Pancreas (tissue), 10 donors: ENCODE measurements around the gene HNRNPDL. TPM values are rescaled to one million over a fixed set of nuclear protein-coding genes. Genes with fewer than 3 reads are reported as not detected.
"Not testable (repeated sequence)": the region's sequence is repeated elsewhere in the genome, so short reads cannot be mapped to it uniquely, and the experiment has no call there.

Experiments used
- ATAC-seq, 4 donors: fragments of 200-7000 bp; cut with Tn5 transposase; one replicate each; pipeline versions ENCODE4 v1.8.0 to v1.9.1; 2020; ENCODE audit warnings: mild to moderate bottlenecking in 4 of 4, moderate library complexity in 4 of 4
- DNase-seq, 6 donors: peaks; one replicate each; pipeline ENCODE4 v3.0.0-alpha.2; 2020
- FAIRE-seq: peaks from 2 replicates; lab custom pipeline; 2012; peaks lifted over from hg19 to GRCh38; lab: Jason Lieb, UNC
- H3K27ac ChIP-seq, 4 donors: fragments of 200-600 bp; sonication (generic); 1 replicate in 3 of 4; 2 replicates in 1 of 4; pipeline versions ENCODE4 v1.5.0 to v1.8.0; 2020
- H3K27me3 ChIP-seq, 4 donors: fragments of 200-600 bp; one replicate each; pipeline ENCODE4 v1.8.0; 2021
- H3K36me3 ChIP-seq, 3 donors: fragments of 200-600 bp; sonication (generic) in 1 of 3; one replicate each; pipeline versions ENCODE4 v1.5.0 to v1.8.0; 2020 to 2021
- H3K4me1 ChIP-seq, 3 donors: fragments of 200-600 bp; one replicate each; pipeline ENCODE4 v1.8.0; 2021
- H3K4me3 ChIP-seq, 4 donors: fragments of 200-600 bp; sonication (generic) in 2 of 4; one replicate each; pipeline versions ENCODE4 v1.5.0 to v1.8.0; 2020 to 2021
- H3K9me3 ChIP-seq, 4 donors: fragments of 200-600 bp; one replicate each; pipeline ENCODE4 v1.8.0; 2021
- CTCF ChIP-seq, 4 donors: fragments of 200-600 bp; sonication (generic) in 3 of 4; IDR thresholded peaks; one replicate each; pipeline versions ENCODE4 v1.5.0 to v1.8.0; 2021; ENCODE audit warnings: antibody characterized with exemption in 4 of 4
- WGBS, 2 donors: extraction: QIAGEN DNeasy Blood & Tissue Kit; methylation state at CpG; one replicate each; pipeline ENCODE4 v1.1.7; 2013; 5-methylcytosine and 5-hydroxymethylcytosine counted together
- intact Hi-C, 3 donors: fragments of 100-400 bp; cut with DNase I; formaldehyde crosslinking; loops; one replicate each; pipeline versions ENCODE4 v1.11.1 to v1.14.2; 2022
- polyA plus RNA-seq, 2 donors: library from polyadenylated mRNA; stranded (reverse); fragments of 200-250 nt; gene quantifications; one replicate each; pipeline ENCODE4 v1.2.3, GENCODE V29; 2013
- total RNA-seq, 6 donors: library from RNA; stranded (reverse); fragmentation: NEBNext Ultra II Directional in 4 of 6; extraction: Animal tissue kit (Norgen Biotek cat#: 25700) in 4 of 6; gene quantifications; one replicate each; pipeline versions ENCODE4 v1.2.1 to v1.2.4, GENCODE V29; 2021 to 2023
- donor health status: healthy with polysubstance abuse.
- donor health status: DM: no; HTN: no; CAD: no; lungs with moderate emphysema.
- donor health status: DM: no; HTN: no; CAD: no.
- donor health status: control.
- donor health status: control.
- donor health status: Bipolar disorder and iron deficiency.
- donor health status: DM: yes; HTN: yes; CAD: no.
- donor health status: DM: no; HTN: no; CAD: no.
- donor health status: DM: no; HTN: no; CAD: no.
- donor health status: DM: yes; HTN: yes; CAD: no.

Gene HNRNPDL
- total and polyA plus RNA-seq, 8 donors, result 56.6 to 210 (median 99.4) TPM

- no peak for FAIRE-seq
- no peak for DNase-seq
- H3K4me1 ChIP-seq, result no peaks in the 10 kb centered on the region
- ATAC-seq, result no peak
- no peaks in the 10 kb centered on the region for H3K9me3 ChIP-seq
- H3K36me3 ChIP-seq, result no peaks in the 10 kb centered on the region
- no peak overlapping the region for H3K27ac ChIP-seq
- H3K27me3 ChIP-seq, result no peaks in the 10 kb centered on the region
- 82% methylated on average over 12 of the region's 12 CpGs for WGBS, 2 donors
- no peak overlapping the region for H3K4me3 ChIP-seq
- intact Hi-C loops, result no loop called here
- TF ChIP-seq CTCF (IDR thresholded peaks at IDR 0.05), result no peak
These were observed 14.3 kb downstream of the HNRNPDL start for GRCh38 chr4:82415922-82416365.

DNA sequence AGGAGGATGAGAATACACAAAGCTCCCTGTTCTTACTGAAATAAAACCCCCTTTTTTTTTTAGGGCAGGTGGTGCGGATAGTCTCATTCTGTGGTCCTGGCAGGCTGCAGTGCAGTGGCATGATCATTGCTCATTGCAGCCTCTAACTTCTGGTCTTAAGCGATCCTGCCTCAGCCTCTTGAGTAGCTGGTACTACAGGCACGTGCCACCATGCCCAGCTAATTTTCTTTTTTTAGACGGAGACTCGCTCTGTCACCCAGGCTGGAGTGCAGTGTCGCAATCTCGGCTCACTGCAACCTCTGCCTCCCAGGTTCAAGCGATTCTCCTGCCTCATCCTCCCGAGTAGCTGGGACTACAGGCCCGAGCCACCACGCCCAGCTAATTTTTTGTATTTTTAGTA is 15.2 kb downstream of the HNRNPDL start:
- H3K4me1 ChIP-seq, H3K27ac ChIP-seq, DNase-seq, H3K4me3 ChIP-seq, H3K27me3 ChIP-seq, ATAC-seq, H3K9me3 ChIP-seq, FAIRE-seq, H3K36me3 ChIP-seq, intact Hi-C loops: not testable (repeated sequence)
- 94% methylated on average over 9 to 11 of the region's 11 CpGs for WGBS, 2 donors

DNA sequence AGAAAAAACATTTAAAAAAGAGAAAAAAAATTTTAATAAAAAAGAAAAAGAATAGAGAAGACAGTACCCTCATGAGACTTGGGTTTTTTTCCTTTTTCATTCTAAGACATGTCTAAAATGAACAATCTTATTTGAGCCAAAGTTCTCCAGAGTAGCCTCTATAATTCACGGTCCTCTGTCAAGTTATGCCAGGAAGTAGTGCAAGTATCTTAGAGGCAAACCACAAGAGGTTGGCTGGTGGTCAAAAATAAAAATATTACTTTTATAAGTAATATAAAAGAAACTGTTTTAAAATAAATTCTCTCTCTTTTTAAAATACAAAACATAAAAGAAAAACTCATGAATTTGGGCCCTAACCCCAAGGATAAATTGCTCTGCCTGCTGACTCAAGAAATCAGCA is 26.5 kb downstream of the HNRNPDL start:
- no peaks in the 10 kb centered on the region for H3K4me1 ChIP-seq
- no peaks in the 10 kb centered on the region for H3K27me3 ChIP-seq
- no peak for FAIRE-seq
- DNase-seq, result no peak
- H3K4me3 ChIP-seq, result no peak overlapping the region
- no peaks in the 10 kb centered on the region for H3K36me3 ChIP-seq
- intact Hi-C loops, result no loop called here
- H3K9me3 ChIP-seq, result no peaks in the 10 kb centered on the region
- TF ChIP-seq CTCF (IDR thresholded peaks at IDR 0.05), result no peak
- H3K27ac ChIP-seq, result no peak overlapping the region
- 85 to 92% methylated on average over 1 of the region's 1 CpG for WGBS, 2 donors
- no peak for ATAC-seq

DNA sequence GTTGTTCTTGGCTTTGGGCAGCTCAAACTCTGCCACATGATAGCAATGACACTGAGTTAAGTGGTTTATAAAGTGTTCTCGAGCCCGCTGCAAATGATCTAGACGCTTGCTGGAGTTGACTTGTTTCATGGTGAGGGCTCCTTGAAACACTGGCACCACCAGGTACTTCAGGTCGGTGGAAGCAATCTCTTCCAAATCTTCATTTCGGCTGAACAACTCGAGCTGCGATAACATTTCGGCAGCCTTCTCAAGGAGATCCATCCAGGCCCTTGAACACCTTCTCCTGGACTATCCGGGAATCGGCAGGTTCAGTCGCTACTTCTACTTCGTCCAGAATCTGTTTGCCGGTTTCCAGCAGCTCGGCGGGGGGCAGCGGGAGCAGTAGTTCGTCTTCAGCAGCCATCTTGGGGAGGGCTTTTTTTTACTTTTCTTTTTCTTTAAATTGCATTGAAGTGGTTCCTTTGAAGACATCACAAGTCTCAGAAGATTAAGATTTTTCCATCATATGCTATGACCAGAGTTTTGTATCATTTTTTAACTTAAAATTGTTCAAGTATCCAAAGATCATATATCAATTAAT is 28.0 kb downstream of the HNRNPDL start:
- intact Hi-C loops, result no loop called here
- Histone ChIP-seq H3K4me1 (no peaks in the 10 kb centered on the region), H3K9me3 (no peaks in the 10 kb centered on the region), H3K36me3 (no peaks in the 10 kb centered on the region), H3K4me3 (no peak overlapping the region), H3K27me3 (no peaks in the 10 kb centered on the region), H3K27ac (no peak overlapping the region)
- 88 to 90% methylated on average over 17 of the region's 17 CpGs for WGBS, 2 donors
- FAIRE-seq, result no peak
- no peak for TF ChIP-seq CTCF (IDR thresholded peaks at IDR 0.05)
- no peak for DNase-seq
- no peak for ATAC-seq

- WGBS, 2 donors, result 85 to 93% methylated on average over 7 of the region's 7 CpGs
- Histone ChIP-seq H3K4me3 (no peak overlapping the region), H3K36me3 (no peaks in the 10 kb centered on the region), H3K9me3 (no peaks in the 10 kb centered on the region), H3K4me1 (no peaks in the 10 kb centered on the region), H3K27ac (no peak overlapping the region), H3K27me3 (no peaks in the 10 kb centered on the region)
- no peak for FAIRE-seq
- DNase-seq, result no peak
- ATAC-seq, result no peak
- intact Hi-C loops, result no loop called here
- no peak for TF ChIP-seq CTCF (IDR thresholded peaks at IDR 0.05)
These were observed 28.7 kb downstream of the HNRNPDL start for GRCh38 chr4:82401600-82401999.
